T-helper 1 cell (primary cell): Measurements from ENCODE around the gene SSBP2.

Experiments used
- DNase-seq, 5 donors: peaks; one replicate each; pipeline ENCODE4 v3.0.0-alpha.2; 2012 to 2020

SSBP2 gene

GRCh38 chr5:81577091-81577490 lies 173.8 kb downstream of the SSBP2 start:
- DNase-seq = no peak

- no peak for DNase-seq
Measured at GRCh38 chr5:81575924-81576323, 175.0 kb downstream of the SSBP2 start.

GRCh38 chr5:81572201-81572600 lies 178.7 kb downstream of the SSBP2 start:
- DNase-seq = no peak

- no peak for DNase-seq
Measured at GRCh38 chr5:81558188-81558587, 192.7 kb downstream of the SSBP2 start.

DNA sequence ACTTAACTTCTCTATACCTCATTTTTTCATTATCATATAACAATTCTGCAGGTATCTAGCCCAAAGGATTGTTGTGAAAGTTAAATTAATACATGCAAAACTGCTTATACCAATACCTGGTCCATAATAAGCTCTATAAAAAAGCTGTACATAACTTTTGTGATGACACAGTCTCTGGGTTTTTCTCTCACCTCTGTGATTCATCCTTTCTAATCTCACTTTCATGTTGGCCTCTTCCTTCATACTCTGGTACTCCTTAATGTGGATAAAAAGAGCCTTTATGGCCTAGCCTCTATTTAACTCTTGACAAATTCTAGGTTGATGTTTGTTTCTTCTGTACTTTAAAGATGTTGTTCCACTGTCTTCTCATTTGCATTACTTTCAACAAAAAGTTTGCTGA lies 194.1 kb downstream of the SSBP2 start:
- DNase-seq = peak in 1 of 5 donors; percentile 3

- DNase-seq = no peak
Measured at GRCh38 chr5:81555865-81556264, 195.0 kb downstream of the SSBP2 start.

- DNase-seq = no peak
Measured at GRCh38 chr5:81554647-81555046, 196.2 kb downstream of the SSBP2 start.

- DNase-seq = no peak
Measured at GRCh38 chr5:81553567-81554212, 197.2 kb downstream of the SSBP2 start.

DNA sequence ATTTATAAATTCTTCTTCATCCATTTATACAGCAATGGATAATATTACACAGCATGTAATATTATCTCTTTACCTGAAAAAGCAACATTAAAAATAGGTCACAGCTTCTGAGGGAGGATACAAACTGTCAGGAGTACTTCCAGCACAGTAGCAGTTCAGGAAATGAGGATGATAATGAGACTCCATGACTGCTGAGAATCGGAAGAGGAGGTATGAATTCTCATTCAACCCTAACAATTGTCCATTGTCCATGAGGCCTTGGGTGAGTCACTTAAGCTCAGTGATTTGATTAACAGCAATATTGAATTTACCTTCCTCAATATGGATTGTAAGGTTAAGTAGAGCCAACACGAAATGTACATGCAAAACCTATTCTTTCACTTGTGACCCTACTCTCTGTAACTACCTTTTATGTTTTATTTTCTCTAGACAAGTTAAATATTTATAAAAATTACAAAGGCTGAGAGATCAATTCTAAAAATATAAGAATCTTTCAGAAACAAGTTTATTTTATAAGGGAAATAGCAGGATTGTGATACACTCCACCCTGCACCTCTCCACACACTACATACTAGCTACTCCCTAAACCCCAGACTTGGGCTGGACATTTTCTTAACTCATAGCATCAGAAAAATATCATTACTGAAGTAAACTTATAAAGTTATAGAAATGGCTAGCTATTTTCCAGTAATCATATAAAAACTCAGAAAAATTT lies 197.9 kb downstream of the SSBP2 start:
- DNase-seq = no peak

DNA sequence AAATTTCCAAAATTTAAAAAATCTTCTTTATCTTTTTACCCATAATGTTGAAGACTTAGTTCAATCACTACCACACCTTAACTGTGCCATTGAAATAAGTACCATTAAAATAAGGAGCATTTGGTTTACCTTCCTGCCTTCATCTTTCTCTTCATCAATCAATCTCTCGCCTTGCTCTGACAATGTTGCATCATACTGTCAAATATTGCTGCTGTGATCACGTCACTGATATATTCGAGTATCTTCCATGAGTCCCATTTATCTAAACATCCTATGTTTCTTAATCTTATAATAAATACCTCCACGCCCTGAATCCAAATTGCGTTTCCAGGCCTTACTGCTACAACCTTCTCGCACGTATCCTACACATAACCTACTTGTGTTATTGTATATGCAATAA lies 201.8 kb downstream of the SSBP2 start:
- DNase-seq = no peak

GRCh38 chr5:81547001-81547400 lies 203.9 kb downstream of the SSBP2 start:
- DNase-seq = no peak

DNA sequence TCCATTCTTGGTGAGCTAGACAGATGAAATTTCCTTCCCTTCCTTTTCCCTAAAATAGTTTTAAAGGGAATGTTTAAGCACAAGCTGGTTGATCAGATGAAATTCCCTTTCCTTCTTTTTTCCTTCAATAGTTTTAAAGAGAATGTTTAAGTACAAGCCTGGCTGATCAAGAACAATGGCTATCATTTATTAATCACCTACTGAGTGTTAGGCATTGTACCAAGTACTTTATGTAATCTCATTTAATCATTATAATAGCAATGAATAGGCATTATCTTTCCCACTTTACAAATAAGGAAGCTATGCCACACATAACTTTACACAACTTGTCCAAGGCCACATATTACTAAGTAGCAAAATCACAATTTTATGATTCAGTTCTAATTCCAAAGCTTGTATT lies 205.0 kb downstream of the SSBP2 start:
- DNase-seq = no peak

- DNase-seq = no peak
Measured at GRCh38 chr5:81544351-81545018, 206.4 kb downstream of the SSBP2 start.

GRCh38 chr5:81542242-81542641 lies 208.7 kb downstream of the SSBP2 start:
- DNase-seq = no peak

- peak in 1 of 5 donors; percentile 3 for DNase-seq
Measured at GRCh38 chr5:81537905-81538547, 212.9 kb downstream of the SSBP2 start.

GRCh38 chr5:81534441-81534840 lies 216.5 kb downstream of the SSBP2 start:
- no peak for DNase-seq

GRCh38 chr5:81533629-81534405 lies 217.1 kb downstream of the SSBP2 start:
- no peak for DNase-seq

- DNase-seq = no peak
Measured at GRCh38 chr5:81530919-81531318, 220.0 kb downstream of the SSBP2 start.

- peak in 1 of 5 donors; percentile 14 for DNase-seq
Measured at GRCh38 chr5:81525690-81526089, 225.2 kb downstream of the SSBP2 start.

DNA sequence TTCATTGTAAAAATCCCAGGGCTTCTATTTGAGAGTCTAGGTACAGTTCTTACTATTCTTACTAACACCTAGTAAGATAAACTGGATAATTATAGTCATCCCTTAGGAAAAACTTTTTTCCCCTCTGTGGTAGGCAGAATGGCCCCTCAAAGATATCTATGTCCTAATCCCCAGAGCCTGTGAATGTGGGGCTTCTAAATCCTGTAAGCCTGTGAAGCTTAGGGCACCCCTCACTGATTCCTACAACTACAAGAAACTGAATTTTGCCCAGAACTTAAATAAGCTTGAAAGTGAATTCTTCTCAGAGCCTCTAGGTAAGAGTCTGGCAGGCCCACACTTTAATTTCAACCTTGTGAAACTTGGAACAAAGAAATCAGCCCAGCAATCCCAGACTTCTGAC lies 226.9 kb downstream of the SSBP2 start:
- DNase-seq = no peak

- no peak for DNase-seq
Measured at GRCh38 chr5:81522571-81522970, 228.3 kb downstream of the SSBP2 start.

DNA sequence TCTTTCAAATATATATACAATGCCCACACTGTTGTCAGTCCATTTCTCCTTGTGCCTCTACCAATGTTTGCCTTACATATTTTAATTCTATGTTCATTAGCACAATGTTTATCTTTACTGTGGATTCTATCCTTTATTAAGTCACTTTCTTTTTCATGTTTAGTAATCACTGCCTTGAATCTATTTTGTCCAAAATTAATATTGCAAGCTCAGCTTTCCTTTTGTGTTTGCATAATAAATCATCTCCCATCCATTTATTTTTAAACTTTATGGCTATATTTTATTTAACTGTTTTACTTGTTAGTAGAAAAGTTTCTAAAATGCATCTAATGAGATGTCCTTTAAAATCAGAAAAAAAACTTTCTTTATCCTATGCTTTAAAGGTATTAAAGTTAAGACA lies 230.1 kb downstream of the SSBP2 start:
- DNase-seq = no peak
